Measurements from ENCODE around the gene MRPS34. TPM values are rescaled to one million over a fixed set of nuclear protein-coding genes. Genes with fewer than 3 reads are reported as not detected.

Gene MRPS34
- total RNA-seq, 4 donors from 2014 or later = 102 to 253 (median 121) TPM

DNA sequence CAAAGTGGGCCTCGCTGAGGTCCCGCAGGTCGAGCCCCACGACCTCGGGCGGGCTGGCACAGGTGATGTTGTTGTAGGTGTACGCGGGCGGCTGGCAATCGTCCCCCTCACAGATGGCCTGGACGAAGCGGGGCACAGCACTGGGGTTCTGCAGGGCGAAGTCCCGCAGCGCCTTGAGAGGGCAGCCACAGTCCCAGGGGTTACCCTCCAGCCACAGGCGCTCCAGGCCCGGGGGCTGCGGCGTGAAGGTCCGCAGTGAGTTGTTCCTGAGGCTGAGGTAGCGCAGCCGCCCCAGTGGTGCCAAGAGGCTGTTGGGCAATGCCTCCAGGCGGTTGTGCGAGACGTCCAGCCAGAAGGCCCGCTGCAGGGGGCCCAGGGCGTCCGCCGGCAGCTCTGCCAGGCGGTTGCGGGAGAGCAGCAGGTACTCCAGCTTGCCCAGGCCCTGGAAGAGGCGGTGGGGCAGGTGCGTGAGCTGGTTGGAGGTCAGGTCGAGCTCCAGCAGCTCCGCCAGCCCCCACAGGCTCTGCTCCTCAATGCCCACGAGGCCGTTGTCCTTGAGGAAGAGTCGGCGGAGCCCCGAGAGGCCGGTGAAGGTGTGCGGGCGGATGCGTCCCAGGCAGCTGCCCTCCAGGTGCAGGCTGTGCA, 17.8 kb upstream of the MRPS34 start:
- no peak overlapping the region for H3K27ac ChIP-seq
- no peak for DNase-seq
- peaks cover 0 to 9% (median 6%) of the 10 kb centered on the region in 4 donors for H3K4me1 ChIP-seq
- 95% methylated on average over 32 of the region's 44 CpGs; no CpG with 5 or more reads in 1 of the 2 donors for WGBS, 2 donors (ENCODE audit: low coverage in 1 of 2)
- H3K36me3 ChIP-seq = no peaks in the 10 kb centered on the region
- intact Hi-C loops (cut with DNase I; ENCODE audit: low total_unique reads) (no loop called here), in situ Hi-C loops (cut with MboI; ENCODE audit: low pct_ligation_motif_present in 1 of 4, low pct_unique_long_range_greater_than_20kb in 1 of 4, low sequenced_read_pairs in 3 of 4) (no loop called here)
- no peak for TF ChIP-seq CTCF (IDR thresholded peaks at IDR 0.05)
- TF ChIP-seq EP300 (IDR thresholded peaks at IDR 0.05; ENCODE audit: low read depth) = no peak
- no peak for TF ChIP-seq POLR2AphosphoS5 (IDR thresholded peaks at IDR 0.05)
- no peak for TF ChIP-seq POLR2A (IDR thresholded peaks at IDR 0.05)
- no peaks in the 10 kb centered on the region for H3K9me3 ChIP-seq
- no peak overlapping the region for H3K4me3 ChIP-seq
- no peaks in the 10 kb centered on the region for H3K27me3 ChIP-seq

DNA sequence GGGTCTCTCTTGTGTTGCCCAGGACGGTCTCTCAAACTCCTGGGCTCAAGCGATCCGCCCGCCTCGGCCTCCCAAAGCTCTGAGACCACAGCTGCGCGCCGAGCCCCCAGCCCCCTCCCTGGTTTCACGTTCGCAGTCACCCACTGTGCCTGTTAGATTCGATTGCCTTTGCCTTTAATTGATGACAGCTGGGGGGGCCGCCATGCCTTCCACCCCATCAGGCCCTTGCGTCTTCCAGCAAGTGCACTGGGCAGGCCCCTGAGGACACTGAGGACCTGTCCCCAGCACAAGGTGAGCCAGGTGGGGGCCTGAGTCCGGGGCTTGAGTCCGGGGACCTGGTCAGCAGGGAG, 17.3 kb upstream of the MRPS34 start:
- H3K27ac ChIP-seq = no peak overlapping the region
- H3K27me3 ChIP-seq = no peaks in the 10 kb centered on the region
- no peaks in the 10 kb centered on the region for H3K36me3 ChIP-seq
- intact Hi-C loops (cut with DNase I; ENCODE audit: low total_unique reads) = no loop called here
- in situ Hi-C loops (cut with MboI; ENCODE audit: low pct_ligation_motif_present in 1 of 4, low pct_unique_long_range_greater_than_20kb in 1 of 4, low sequenced_read_pairs in 3 of 4) = no loop called here
- TF ChIP-seq EP300 (IDR thresholded peaks at IDR 0.05; ENCODE audit: low read depth) = no peak
- no peak for TF ChIP-seq POLR2AphosphoS5 (IDR thresholded peaks at IDR 0.05)
- TF ChIP-seq POLR2A (IDR thresholded peaks at IDR 0.05) = no peak
- peaks cover 0 to 9% (median 6%) of the 10 kb centered on the region in 4 donors for H3K4me1 ChIP-seq
- no peak for DNase-seq
- no peaks in the 10 kb centered on the region for H3K9me3 ChIP-seq
- no peak overlapping the region for H3K4me3 ChIP-seq
- 96 to 98% methylated on average over 11 to 15 of the region's 15 CpGs for WGBS, 2 donors (ENCODE audit: low coverage in 1 of 2)

- no peak for TF ChIP-seq POLR2A (IDR thresholded peaks at IDR 0.05)
- no peak for TF ChIP-seq EP300 (IDR thresholded peaks at IDR 0.05; ENCODE audit: low read depth)
- intact Hi-C loops (cut with DNase I; ENCODE audit: low total_unique reads) = no loop called here
- H3K9me3 ChIP-seq = no peaks in the 10 kb centered on the region
- H3K4me3 ChIP-seq = no peak overlapping the region
- in situ Hi-C loops (cut with MboI; ENCODE audit: low pct_ligation_motif_present in 1 of 4, low pct_unique_long_range_greater_than_20kb in 1 of 4, low sequenced_read_pairs in 3 of 4) = no loop called here
- no peak overlapping the region for H3K27ac ChIP-seq
- no peaks in the 10 kb centered on the region for H3K27me3 ChIP-seq
- 82% methylated on average over 23 of the region's 25 CpGs; no CpG with 5 or more reads in 1 of the 2 donors for WGBS, 2 donors (ENCODE audit: low coverage in 1 of 2)
- H3K4me1 ChIP-seq = peaks cover 0 to 9% (median 6%) of the 10 kb centered on the region in 4 donors
- H3K36me3 ChIP-seq = no peaks in the 10 kb centered on the region
- no peak for DNase-seq
Observed at GRCh38 chr16:1789643-1790045, 16.7 kb upstream of the MRPS34 start.

GRCh38 chr16:1788708-1789100, 15.8 kb upstream of the MRPS34 start:
- H3K27ac ChIP-seq = no peak overlapping the region
- 70% methylated on average over 19 of the region's 19 CpGs; no CpG with 5 or more reads in 1 of the 2 donors for WGBS, 2 donors (ENCODE audit: low coverage in 1 of 2)

More at GRCh38 chr16:1788708-1789100, 15.8 kb upstream of the MRPS34 start:
- H3K9me3 ChIP-seq = no peaks in the 10 kb centered on the region
- H3K36me3 ChIP-seq = no peaks in the 10 kb centered on the region
- intact Hi-C loops (cut with DNase I; ENCODE audit: low total_unique reads) = no loop called here
- DNase-seq = no peak
- in situ Hi-C loops (cut with MboI; ENCODE audit: low pct_ligation_motif_present in 1 of 4, low pct_unique_long_range_greater_than_20kb in 1 of 4, low sequenced_read_pairs in 3 of 4) = no loop called here
- TF ChIP-seq POLR2A (IDR thresholded peaks at IDR 0.05) (no peak), CTCF (IDR thresholded peaks at IDR 0.05) (no peak), POLR2AphosphoS5 (IDR thresholded peaks at IDR 0.05) (no peak), EP300 (IDR thresholded peaks at IDR 0.05; ENCODE audit: low read depth) (no peak)
- H3K4me3 ChIP-seq = no peak overlapping the region
- H3K27me3 ChIP-seq = no peaks in the 10 kb centered on the region
- H3K4me1 ChIP-seq = peaks cover 0 to 12% (median 9%) of the 10 kb centered on the region in 4 donors

All from transverse colon (tissue), 4 donors.